Psoas muscle (tissue), 8 donors: ENCODE measurements around the gene ZNF28. TPM values are rescaled to one million over a fixed set of nuclear protein-coding genes. Genes with fewer than 3 reads are reported as not detected.
"Not testable (repeated sequence)": the region's sequence is repeated elsewhere in the genome, so short reads cannot be mapped to it uniquely, and the experiment has no call there.

ENCODE experiments used
- ATAC-seq, 4 donors: fragments of 200-7000 bp; cut with Tn5 transposase; one replicate each; pipeline ENCODE4 v1.9.1; 2020; ENCODE audit warnings: moderate library complexity in 3 of 4, mild to moderate bottlenecking in 2 of 4
- DNase-seq, 2 donors: peaks; one replicate each; pipeline ENCODE4 v3.0.0-alpha.2; 2020
- H3K27ac ChIP-seq: fragments of 200-600 bp; one replicate; pipeline ENCODE4 v1.8.0; 2022
- H3K27me3 ChIP-seq, 3 donors: fragments of 200-600 bp in 1 of 3; one replicate each; pipeline versions ENCODE4 v1.6.1 to v1.8.0; 2013 to 2022; ENCODE audit warnings: low read length in 2 of 3, mild to moderate bottlenecking in 2 of 3, moderate library complexity in 1 of 3; ENCODE audit not compliant: insufficient read depth in 3 of 3
- H3K36me3 ChIP-seq, 2 donors: fragments of 200-600 bp in 1 of 2; one replicate each; pipeline versions ENCODE4 v1.6.1 to v1.8.0; 2013 to 2022; ENCODE audit warnings: low read depth in 1 of 2, mild to moderate bottlenecking in 1 of 2, moderate library complexity in 1 of 2; ENCODE audit not compliant: insufficient read depth in 1 of 2
- H3K4me1 ChIP-seq: fragments of 200-600 bp; one replicate; pipeline ENCODE4 v1.8.0; 2022
- H3K4me3 ChIP-seq: fragments of 200-600 bp; one replicate; pipeline ENCODE4 v1.8.0; 2022; ENCODE audit warnings: mild to moderate bottlenecking
- H3K9me3 ChIP-seq: fragments of 200-600 bp; one replicate; pipeline ENCODE4 v1.8.0; 2022
- CTCF ChIP-seq: fragments of 200-600 bp; IDR thresholded peaks from one replicate; pipeline ENCODE4 v1.8.0; 2022; ENCODE audit warnings: antibody characterized with exemption
- WGBS, 3 donors: extraction: QIAGEN DNeasy Blood & Tissue Kit; methylation state at CpG; one replicate each; pipeline versions ENCODE4 v1.1.6 to v1.1.7; 2013; 5-methylcytosine and 5-hydroxymethylcytosine counted together
- intact Hi-C, 2 donors: fragments of 100-400 bp; cut with DNase I; formaldehyde crosslinking; loops; one replicate each; pipeline versions ENCODE4 v1.11.0 to v1.14.2; 2022
- polyA plus RNA-seq, 3 donors: library from polyadenylated mRNA; stranded (reverse); fragments of 200-250 nt; gene quantifications; one replicate each; pipeline ENCODE4 v1.2.3, GENCODE V29; 2013
- total RNA-seq, 4 donors: library from RNA; stranded (reverse); fragmentation: NEBNext Ultra II Directional in 2 of 4; extraction: Animal tissue kit (Norgen Biotek cat#: 25700) in 2 of 4; gene quantifications; one replicate each; pipeline versions ENCODE4 v1.2.1 to v1.2.4, GENCODE V29; 2021 to 2023
- donor health status: healthy with polysubstance abuse.
- donor health status: DM: no; HTN: no; CAD: no; lungs with moderate emphysema.
- donor health status: Bipolar disorder and iron deficiency.
- donor health status: healthy.
- donor health status: DM: yes; HTN: yes; CAD: no.
- donor health status: DM: no; HTN: no; CAD: no.
- donor health status: DM: no; HTN: no; CAD: no.
- donor health status: DM: yes; HTN: yes; CAD: no.

The ZNF28 gene
- total and polyA plus RNA-seq, 7 donors: 0.52 to 8.1 (median 2.8) TPM

- no peak for TF ChIP-seq CTCF
- no peaks in the 10 kb centered on the region for H3K27me3 ChIP-seq
- 61 to 66% (median 65%) methylated on average over 3 of the region's 3 CpGs for WGBS, 3 donors
- no peak overlapping the region for H3K27ac ChIP-seq
- ATAC-seq: no peak
- no peak overlapping the region for H3K4me3 ChIP-seq
- intact Hi-C loops: no loop called here
- H3K9me3 ChIP-seq: no peaks in the 10 kb centered on the region
- no peak for DNase-seq
- no peaks in the 10 kb centered on the region for H3K4me1 ChIP-seq
- H3K36me3 ChIP-seq: peaks cover 2 to 5% of the 10 kb centered on the region in 2 donors
These were observed 42.6 kb downstream of the ZNF28 start for GRCh38 chr19:52778811-52779210.

- DNase-seq, intact Hi-C loops, H3K4me1 ChIP-seq, H3K9me3 ChIP-seq, H3K36me3 ChIP-seq, H3K27me3 ChIP-seq, ATAC-seq, H3K4me3 ChIP-seq, H3K27ac ChIP-seq: not testable (repeated sequence)
- 65 to 66% (median 65%) methylated on average over 2 of the region's 2 CpGs for WGBS, 3 donors
These were observed 65.0 kb downstream of the ZNF28 start for GRCh38 chr19:52756447-52756846.

- Histone ChIP-seq H3K27ac (no peak overlapping the region), H3K4me1 (no peaks in the 10 kb centered on the region), H3K27me3 (no peaks in the 10 kb centered on the region), H3K4me3 (no peak overlapping the region), H3K9me3 (no peaks in the 10 kb centered on the region), H3K36me3 (no peaks in the 10 kb centered on the region)
- 69 to 81% (median 73%) methylated on average over 4 of the region's 4 CpGs for WGBS, 3 donors
- ATAC-seq (no peak), DNase-seq (no peak)
- intact Hi-C loops: loop anchor here (5.0 to 10.0 kb wide), 2 partner anchors 497 to 505 kb away; no protein-coding TSS in a partner anchor
- TF ChIP-seq CTCF: no peak
These were observed 71.7 kb downstream of the ZNF28 start for GRCh38 chr19:52749780-52750179.

- Histone ChIP-seq H3K4me3 (no peak overlapping the region), H3K9me3 (no peaks in the 10 kb centered on the region), H3K27me3 (no peaks in the 10 kb centered on the region), H3K36me3 (no peaks in the 10 kb centered on the region), H3K4me1 (no peaks in the 10 kb centered on the region), H3K27ac (no peak overlapping the region)
- TF ChIP-seq CTCF: peak; percentile 27
- 24 to 37% (median 27%) methylated on average over 8 of the region's 8 CpGs for WGBS, 3 donors
- DNase-seq (peak in 1 of 2 donors; percentile 37), ATAC-seq (peak in 1 of 4 donors; percentile 30)
- intact Hi-C loops: loop anchor here (5.0 to 10.0 kb wide), 2 partner anchors 496 to 504 kb away; no protein-coding TSS in a partner anchor
These were observed 73.0 kb downstream of the ZNF28 start for GRCh38 chr19:52748336-52748950.

Other genes starting within 250 kb of the ZNF28 start
- gene ZNF83, start 183.3 kb downstream of the ZNF28 start, total RNA-seq: 10 to 100 TPM in 1 of 4 donors, 1 to 10 TPM in 3; 3.9 to 11.5 (median 4.5) TPM
- 10 to 100 TPM in 1 of 3 donors, 1 to 10 TPM in 2; 4.5 to 10.2 (median 7.7) TPM for gene ZNF83, start 183.3 kb downstream of the ZNF28 start, polyA plus RNA-seq
- gene ZNF611, start 86.6 kb downstream of the ZNF28 start, total RNA-seq: 1 to 10 TPM; 2.5 to 4.8 (median 4.1) TPM
- 1 to 10 TPM; 1.4 to 9.2 (median 1.6) TPM for gene ZNF611, start 86.6 kb downstream of the ZNF28 start, polyA plus RNA-seq
- 1 to 10 TPM in 3 of 4 donors, under 1 TPM in 1; 0.71 to 2.4 (median 2.0) TPM for gene ZNF600, start 34.8 kb downstream of the ZNF28 start, total RNA-seq
- gene ZNF600, start 34.8 kb downstream of the ZNF28 start, polyA plus RNA-seq: 1 to 10 TPM in 2 of 3 donors, under 1 TPM in 1; 0.82 to 3.0 (median 1.5) TPM
- gene ZNF468, start 36.0 kb upstream of the ZNF28 start, total RNA-seq: 1 to 10 TPM; 3.0 to 8.5 (median 5.2) TPM
- gene ZNF468, start 36.0 kb upstream of the ZNF28 start, polyA plus RNA-seq: 10 to 100 TPM in 1 of 3 donors, 1 to 10 TPM in 2; 3.2 to 11.4 (median 5.4) TPM
- 1 to 10 TPM; 2.1 to 8.8 (median 6.8) TPM for gene ZNF320, start 76.0 kb upstream of the ZNF28 start, total RNA-seq
- gene ZNF320, start 76.0 kb upstream of the ZNF28 start, polyA plus RNA-seq: 1 to 10 TPM; 3.7 to 8.2 (median 3.7) TPM
- under 1 TPM; 0.32 to 0.67 (median 0.48) TPM for gene ZNF888, start 101.8 kb upstream of the ZNF28 start, total RNA-seq
- gene ZNF888, start 101.8 kb upstream of the ZNF28 start, polyA plus RNA-seq: 1 to 10 TPM in 1 of 3 donors, under 1 TPM in 2; 0.13 to 1.0 (median 0.49) TPM
- gene ZNF816, start 141.2 kb upstream of the ZNF28 start, total RNA-seq: 1 to 10 TPM; 2.4 to 2.7 (median 2.6) TPM
- gene ZNF816, start 141.2 kb upstream of the ZNF28 start, polyA plus RNA-seq: 1 to 10 TPM; 1.8 to 9.1 (median 3.5) TPM
- gene ERVV-1, start 192.3 kb upstream of the ZNF28 start, total RNA-seq: not detected
- gene ERVV-1, start 192.3 kb upstream of the ZNF28 start, polyA plus RNA-seq: under 1 TPM; 0.01 to 0.08 (median 0.03) TPM
- gene ERVV-2, start 223.1 kb upstream of the ZNF28 start, total RNA-seq: not detected
- gene ERVV-2, start 223.1 kb upstream of the ZNF28 start, polyA plus RNA-seq: not detected